C4-2B (cell line): ENCODE data around the gene SEH1L.

Experiments used
- H3K27ac ChIP-seq: fragments of 450-650 bp; 2 replicates; pipeline ENCODE4 v1.5.1; 2017
- CTCF ChIP-seq: fragments of 450-650 bp; conservative IDR thresholded peaks from 2 replicates; pipeline ENCODE4 v1.5.1; 2017; ENCODE audit warnings: mild to moderate bottlenecking
- ZFX ChIP-seq: fragments of 450-650 bp; IDR thresholded peaks from 2 replicates; pipeline ENCODE4 v1.6.1; 2017

SEH1L gene

GRCh38 chr18:12911025-12911928 is 36.5 kb upstream of the SEH1L start:
- TF ChIP-seq CTCF (no peak), ZFX (no peak)
- H3K27ac ChIP-seq: no peak overlapping the region

- TF ChIP-seq ZFX: no peak
- TF ChIP-seq CTCF: no peak
- H3K27ac ChIP-seq: no peak overlapping the region
Measured at GRCh38 chr18:12911929-12912703, 35.7 kb upstream of the SEH1L start.

- TF ChIP-seq CTCF (no peak), ZFX (no peak)
- H3K27ac ChIP-seq: no peak overlapping the region
Measured at GRCh38 chr18:12921178-12921577, 26.6 kb upstream of the SEH1L start.

GRCh38 chr18:12922266-12922665 is 25.5 kb upstream of the SEH1L start:
- H3K27ac ChIP-seq: no peak overlapping the region
- TF ChIP-seq CTCF: no peak
- TF ChIP-seq ZFX: no peak

DNA sequence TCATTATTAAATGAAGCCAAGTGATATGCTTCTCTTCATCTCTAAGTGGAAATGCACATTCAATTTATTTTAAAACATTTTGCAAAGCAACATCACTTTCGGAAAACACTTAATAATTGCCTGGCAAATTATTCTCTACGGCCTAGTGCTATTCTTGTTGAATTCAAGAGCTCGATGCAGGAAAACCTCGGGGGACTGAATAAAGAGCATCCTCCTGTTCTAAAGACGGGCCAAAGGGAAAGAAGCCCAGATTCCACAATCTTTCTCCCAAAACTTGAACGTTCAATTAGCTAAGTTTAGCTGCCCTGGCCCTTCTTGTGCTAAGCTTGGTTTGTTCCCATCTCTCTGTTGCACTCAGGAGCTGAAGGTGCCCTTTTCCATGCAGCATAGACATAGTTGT is 23.2 kb upstream of the SEH1L start:
- H3K27ac ChIP-seq: no peak overlapping the region
- no peak for TF ChIP-seq CTCF
- TF ChIP-seq ZFX: no peak

- no peak overlapping the region for H3K27ac ChIP-seq
- TF ChIP-seq CTCF (no peak), ZFX (no peak)
Measured at GRCh38 chr18:12928206-12928605, 19.6 kb upstream of the SEH1L start.

DNA sequence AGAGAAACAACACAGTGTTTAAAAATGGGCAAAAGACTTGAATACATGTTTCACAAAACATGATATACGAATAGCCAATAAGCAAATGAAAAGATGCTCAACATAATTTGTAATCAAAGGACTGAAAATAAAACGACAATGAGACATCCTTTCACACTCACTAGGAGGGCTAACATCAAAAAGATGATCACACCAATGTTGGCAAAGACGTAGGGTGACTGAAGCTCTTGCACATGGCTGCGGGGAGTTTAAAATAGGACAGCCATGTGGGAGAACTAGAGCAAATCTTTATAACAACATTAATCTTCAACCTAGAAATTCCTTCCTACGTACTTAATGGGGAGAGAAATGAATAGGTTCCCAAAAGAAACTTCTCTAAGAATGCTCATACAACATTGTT is 19.2 kb upstream of the SEH1L start:
- no peak overlapping the region for H3K27ac ChIP-seq
- no peak for TF ChIP-seq CTCF
- no peak for TF ChIP-seq ZFX
